G401.6 (cell line): ENCODE results near the gene EHBP1.

Experiments used
- FAIRE-seq: peaks from 2 replicates; lab custom pipeline; 2012; peaks lifted over from hg19 to GRCh38; lab: Jason Lieb, UNC

EHBP1 gene

GRCh38 chr2:62822549-62822948, 117.0 kb downstream of the EHBP1 start:
- no peak for FAIRE-seq

- no peak for FAIRE-seq
Measured at GRCh38 chr2:62824388-62824787, 118.9 kb downstream of the EHBP1 start.

DNA sequence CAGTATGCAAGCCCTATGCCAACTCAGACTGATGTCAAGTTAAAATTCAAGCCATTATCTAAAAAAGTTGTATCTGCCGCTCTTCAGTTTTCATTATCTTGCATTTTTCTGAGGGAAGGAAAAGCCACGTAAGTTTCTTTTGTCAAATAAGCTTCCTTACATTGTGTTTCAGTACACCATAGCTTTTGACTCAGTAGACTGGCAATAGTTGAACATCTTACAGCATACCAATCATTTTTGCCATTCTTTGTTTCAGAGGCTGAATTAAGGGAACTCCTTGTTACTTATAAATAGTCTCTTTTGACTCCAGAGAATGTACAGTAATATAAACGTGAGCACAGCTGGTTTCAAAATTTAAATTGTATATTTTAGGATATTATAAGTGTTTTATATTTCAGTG, 120.6 kb downstream of the EHBP1 start:
- FAIRE-seq = no peak

DNA sequence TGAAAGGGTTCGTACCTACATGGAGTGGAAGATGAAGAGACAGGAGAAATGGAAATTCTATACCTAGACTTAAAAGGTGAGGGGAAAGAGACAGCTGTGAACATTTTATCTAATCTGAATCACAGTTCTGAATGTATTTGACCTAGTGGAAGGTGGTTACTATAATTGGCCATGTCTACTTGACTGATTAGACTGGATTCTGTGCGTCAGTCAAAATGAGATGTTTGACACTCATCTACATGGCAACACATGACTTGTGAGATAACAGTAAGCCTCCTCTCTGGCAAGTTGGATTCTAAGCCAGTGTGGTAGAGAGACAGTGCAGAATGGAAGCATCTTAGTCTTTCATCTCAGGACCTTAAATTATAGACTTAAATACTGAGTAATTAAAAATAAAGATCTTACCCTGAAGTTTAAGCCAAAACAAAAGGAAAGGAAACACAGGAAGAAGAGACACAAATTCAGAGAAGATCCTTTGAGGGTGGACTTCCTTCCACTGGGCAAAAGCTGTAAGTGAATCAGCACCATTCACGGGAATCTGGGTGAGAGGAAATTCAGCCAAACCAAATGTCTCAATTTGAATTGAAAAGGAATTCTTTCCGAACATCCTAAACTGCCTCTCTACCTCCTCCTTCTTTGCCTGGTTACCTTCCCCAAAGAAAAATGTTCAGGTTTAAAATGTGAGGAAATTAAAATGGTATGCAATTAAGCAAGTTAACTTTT, 121.6 kb downstream of the EHBP1 start:
- FAIRE-seq = no peak

- no peak for FAIRE-seq
Measured at GRCh38 chr2:62831729-62832128, 126.2 kb downstream of the EHBP1 start.

- FAIRE-seq = no peak
Measured at GRCh38 chr2:62844311-62845090, 139.0 kb downstream of the EHBP1 start.

- no peak for FAIRE-seq
Measured at GRCh38 chr2:62845256-62845655, 139.7 kb downstream of the EHBP1 start.

- peak; percentile 6 for FAIRE-seq
Measured at GRCh38 chr2:62852254-62852653, 146.7 kb downstream of the EHBP1 start.

DNA sequence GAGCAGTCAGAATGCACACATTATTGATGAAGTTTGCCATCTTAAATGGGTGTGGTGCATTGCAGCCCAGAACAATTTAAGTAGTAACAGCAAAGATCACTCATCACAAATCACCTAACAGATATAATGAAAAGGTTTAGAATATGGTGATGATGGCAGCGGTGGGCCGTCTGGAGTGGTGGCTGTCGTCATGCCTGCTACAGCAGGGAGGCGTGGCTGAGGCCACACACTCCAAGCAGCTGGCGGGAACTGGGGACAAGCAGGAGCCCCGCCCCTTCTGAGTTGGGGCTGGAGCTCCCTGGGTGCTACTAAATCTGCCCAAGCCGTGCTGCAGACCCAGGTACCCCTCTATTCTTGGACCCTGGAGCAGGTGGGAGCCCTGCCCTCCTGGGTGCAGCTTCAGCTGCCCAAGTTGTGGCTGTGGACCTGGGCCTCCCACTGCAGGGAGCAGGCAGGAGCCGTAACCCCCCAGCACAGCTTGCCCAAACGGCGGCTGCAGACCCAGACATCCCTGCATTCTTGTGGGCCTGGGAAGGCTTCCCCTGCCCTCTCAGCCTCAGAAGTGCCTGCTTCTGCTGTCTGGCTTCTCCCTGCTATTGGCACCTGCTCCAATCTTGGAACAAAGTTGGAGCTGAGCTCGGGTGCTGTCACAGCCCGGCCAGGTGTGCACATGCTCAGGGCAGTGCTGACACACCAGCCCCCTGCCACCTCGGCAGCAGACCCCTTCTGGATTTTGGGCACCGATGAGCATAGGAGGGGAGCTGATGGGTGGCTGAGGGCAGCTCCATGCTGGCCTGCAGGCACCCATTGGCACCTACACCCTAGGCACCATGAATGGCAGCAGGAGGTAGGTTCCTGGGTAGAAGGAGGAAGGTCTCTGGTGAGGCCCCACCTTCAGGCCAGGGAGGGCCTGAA, 149.3 kb downstream of the EHBP1 start:
- no peak for FAIRE-seq

DNA sequence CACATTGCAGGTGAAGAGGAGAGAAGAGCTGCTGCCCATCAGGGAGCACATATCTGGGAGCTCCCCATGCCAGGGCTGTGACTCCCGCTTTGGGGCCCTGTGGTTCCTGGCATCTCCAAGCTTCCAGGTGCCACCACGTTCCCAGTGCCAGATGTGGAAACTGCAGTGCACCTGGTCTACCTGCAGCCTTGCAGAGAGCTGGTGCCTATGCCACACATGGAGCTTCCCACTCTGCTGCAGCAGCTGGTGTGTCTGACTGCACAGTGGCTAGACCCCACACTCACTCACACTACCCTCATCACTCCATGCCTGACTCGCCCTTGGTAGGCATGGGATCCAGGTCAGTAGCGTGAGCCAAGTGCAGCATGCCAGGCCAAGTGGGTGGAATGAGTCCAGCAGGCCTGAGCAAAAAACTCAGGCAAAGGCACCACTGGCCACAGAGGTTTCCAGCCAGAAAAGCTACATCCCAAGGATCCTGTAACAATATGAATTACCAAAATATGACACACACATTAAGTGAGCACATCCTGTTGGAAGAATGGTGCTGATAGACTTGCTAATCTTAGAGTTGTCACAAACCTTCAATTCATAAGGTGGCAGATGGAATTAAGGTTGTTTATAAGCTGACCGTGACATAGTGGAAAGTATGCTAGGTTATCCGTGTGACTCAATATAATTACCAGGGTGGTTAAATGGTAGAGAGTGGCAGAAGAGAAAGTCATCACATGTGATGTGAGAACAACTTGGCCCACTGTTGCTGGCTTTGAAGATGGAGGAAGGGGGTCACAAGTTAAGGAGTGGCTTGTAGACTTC, 150.9 kb downstream of the EHBP1 start:
- no peak for FAIRE-seq

GRCh38 chr2:62857139-62857931, 151.8 kb downstream of the EHBP1 start:
- no peak for FAIRE-seq

GRCh38 chr2:62858231-62858832, 152.8 kb downstream of the EHBP1 start:
- FAIRE-seq = no peak

- no peak for FAIRE-seq
Measured at GRCh38 chr2:62868947-62869346, 163.4 kb downstream of the EHBP1 start.

- no peak for FAIRE-seq
Measured at GRCh38 chr2:62870966-62871365, 165.5 kb downstream of the EHBP1 start.

- FAIRE-seq = no peak
Measured at GRCh38 chr2:62871506-62871905, 166.0 kb downstream of the EHBP1 start.

DNA sequence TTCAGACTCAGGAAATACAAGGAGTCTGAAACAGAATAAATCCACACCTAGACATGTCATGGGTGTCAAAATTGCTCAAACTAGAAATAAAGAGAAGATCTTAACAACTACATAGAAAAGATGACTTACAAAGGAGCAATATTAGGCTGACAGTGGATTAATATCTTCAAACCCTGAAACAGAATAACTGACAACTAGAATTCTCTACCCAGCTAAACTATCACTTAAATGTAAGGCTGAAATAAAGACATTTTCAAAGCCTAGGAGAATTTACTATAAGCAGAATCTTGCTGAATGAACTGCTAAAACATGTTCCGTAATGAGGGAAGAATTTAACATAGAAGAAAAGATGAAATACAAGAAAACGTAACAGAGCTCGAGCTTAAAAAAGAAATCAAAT, 168.1 kb downstream of the EHBP1 start:
- FAIRE-seq = no peak

GRCh38 chr2:62874881-62875383, 169.4 kb downstream of the EHBP1 start:
- FAIRE-seq = no peak

- no peak for FAIRE-seq
Measured at GRCh38 chr2:62881162-62881795, 175.8 kb downstream of the EHBP1 start.

GRCh38 chr2:62883629-62884028, 178.1 kb downstream of the EHBP1 start:
- no peak for FAIRE-seq

GRCh38 chr2:62884086-62884485, 178.6 kb downstream of the EHBP1 start:
- no peak for FAIRE-seq
